Measurements from ENCODE around the gene SVBP.

GRCh38 chr1:42849944-42850343 is 32.7 kb upstream of the SVBP start:
- TF ChIP-seq GATA2 (IDR thresholded peaks at IDR 0.05; ENCODE audit: low read depth, low read length) (no peak), GATA3 (IDR thresholded peaks at IDR 0.05; ENCODE audit: low read depth, low read length) (no peak)
